GM19455 (cell line): Measurements from ENCODE around the gene CTDSPL.
"Not testable (repeated sequence)": the region's sequence is repeated elsewhere in the genome, so short reads cannot be mapped to it uniquely, and the experiment has no call there.

Experiments
- ATAC-seq: cut with Tn5 transposase; IDR thresholded peaks from one replicate; pipeline ENCODE4 v1.9.1; 2021; ENCODE audit not compliant: unreplicated experiment

Gene CTDSPL

DNA sequence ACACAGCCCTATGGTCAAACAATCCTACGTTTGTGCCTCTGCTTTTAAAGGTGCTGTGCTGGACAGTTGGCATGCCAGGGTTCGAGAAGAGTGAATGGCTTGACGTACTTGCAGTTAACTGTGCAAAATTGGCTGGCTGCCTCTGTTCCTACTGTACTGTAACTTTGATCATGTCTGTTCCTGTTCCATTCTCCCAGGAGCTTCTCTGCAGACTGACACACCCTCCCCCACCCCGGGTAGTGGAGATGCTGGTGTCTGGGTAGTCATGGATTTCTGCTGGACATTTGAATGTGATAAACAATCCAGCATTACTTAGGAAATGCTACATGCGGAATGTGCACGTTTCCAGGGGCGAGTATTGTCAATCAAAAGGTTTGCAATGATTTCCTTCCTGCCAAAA, 122.4 kb downstream of the CTDSPL start:
- no peak for ATAC-seq

DNA sequence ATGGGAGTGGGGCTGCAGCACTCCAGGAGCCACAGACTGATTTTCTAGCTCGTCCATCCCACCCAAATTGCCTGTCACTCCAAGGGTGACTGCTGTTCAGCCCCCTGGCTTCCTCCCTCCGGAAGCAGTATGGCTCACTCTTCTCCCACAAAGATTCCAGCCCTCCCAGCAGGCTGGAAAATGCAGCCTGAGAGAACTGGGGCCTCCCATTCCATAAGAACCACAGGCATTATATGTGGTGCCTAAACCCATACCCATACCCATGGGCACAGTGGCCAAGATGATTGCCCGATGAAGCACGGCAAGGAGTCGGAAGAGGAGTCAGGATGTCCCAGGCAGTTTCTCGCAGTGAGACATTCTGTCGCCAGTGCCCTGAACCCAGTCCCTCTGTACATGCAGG, 122.9 kb downstream of the CTDSPL start:
- no peak for ATAC-seq

- ATAC-seq: no peak
Observed at GRCh38 chr3:37985637-37986320, 124.1 kb downstream of the CTDSPL start.

GRCh38 chr3:37986479-37987314, 125.0 kb downstream of the CTDSPL start:
- ATAC-seq: no peak

DNA sequence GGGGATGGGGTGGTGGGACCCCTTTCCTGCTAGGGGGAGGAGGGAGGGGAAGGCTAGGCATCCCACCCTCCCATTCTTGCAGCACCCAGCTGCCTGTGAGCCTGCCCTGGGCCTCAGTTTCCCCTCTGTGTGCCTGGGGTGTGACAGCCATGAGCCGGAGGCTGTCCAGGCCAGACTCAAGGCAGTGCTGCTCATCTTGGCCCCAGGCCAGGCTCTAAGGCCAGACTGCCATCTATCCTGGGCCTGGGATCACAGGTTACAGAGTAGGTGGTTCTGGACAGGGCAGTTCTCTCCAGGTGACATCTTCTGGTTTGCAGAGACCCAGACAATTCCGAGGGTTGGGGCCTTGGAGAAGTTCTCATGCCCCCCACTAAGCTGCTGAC, 125.6 kb downstream of the CTDSPL start:
- ATAC-seq: no peak

DNA sequence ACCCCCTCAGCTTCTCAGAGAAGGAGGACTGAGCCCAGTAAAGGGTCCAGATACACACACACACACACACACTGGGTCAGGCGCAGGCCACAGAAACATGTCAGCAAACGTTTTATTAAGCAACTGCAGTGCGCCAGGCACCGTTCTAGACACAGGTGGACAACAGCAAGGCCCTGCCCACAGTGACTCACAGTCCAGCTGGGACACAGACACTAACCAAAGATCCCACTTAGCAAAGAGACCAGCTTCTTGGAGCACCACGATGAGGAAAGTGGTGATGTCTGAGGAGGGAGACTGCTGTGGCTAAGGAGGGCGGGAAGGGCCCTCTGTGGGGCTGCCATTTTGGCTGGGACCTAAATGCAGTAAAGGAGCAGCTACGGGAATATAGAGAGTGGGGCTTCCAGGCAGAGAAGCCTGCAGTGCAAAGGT, 126.1 kb downstream of the CTDSPL start:
- no peak for ATAC-seq

DNA sequence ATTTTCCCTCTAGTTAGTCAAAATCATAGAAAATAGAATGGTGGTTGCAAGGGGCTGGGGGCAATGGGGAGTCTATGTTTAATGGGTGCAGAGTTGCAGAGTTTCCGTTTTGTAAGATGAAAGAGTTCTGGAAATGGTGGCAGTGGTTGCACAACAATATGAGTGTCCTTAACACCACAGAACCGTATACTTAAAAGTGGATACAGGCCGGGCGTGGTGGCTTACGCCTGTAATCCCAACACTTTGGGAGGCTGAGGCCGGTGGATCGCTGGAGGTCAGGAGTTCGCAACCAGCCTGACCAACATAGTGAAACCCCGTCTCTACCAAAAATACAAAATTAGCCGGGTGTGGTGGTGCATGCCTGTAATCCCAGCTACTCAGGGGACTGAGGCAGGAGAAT, 126.7 kb downstream of the CTDSPL start:
- ATAC-seq: not testable (repeated sequence)

DNA sequence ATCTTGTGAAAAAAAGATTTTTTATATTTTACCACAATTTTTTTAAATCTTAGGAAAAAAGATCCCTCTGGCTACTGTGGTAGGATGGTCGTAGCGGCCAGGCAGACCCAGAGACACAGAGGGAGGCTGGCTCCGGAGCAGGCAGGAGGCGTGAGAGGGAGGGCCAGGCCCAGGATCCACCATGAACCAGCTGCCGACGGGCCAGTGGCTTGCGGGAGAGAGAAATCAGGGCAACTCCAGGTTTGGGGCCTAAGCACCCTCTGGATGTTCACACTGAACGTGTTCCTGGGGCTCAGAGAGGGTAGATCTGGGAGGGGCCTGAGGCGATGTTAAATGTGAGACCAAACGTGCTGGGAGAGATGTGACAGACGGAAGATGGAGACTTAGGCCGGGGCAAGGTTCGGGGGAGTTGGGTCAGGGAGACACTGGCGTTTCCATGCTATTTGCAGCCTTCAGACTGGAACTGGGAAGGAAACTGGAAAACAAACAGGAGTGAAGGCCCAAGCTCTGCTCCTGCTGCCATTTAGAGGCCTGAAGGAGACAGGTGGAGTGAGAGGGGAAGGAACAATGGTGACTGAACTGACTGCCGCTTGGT, 127.3 kb downstream of the CTDSPL start:
- ATAC-seq: no peak

DNA sequence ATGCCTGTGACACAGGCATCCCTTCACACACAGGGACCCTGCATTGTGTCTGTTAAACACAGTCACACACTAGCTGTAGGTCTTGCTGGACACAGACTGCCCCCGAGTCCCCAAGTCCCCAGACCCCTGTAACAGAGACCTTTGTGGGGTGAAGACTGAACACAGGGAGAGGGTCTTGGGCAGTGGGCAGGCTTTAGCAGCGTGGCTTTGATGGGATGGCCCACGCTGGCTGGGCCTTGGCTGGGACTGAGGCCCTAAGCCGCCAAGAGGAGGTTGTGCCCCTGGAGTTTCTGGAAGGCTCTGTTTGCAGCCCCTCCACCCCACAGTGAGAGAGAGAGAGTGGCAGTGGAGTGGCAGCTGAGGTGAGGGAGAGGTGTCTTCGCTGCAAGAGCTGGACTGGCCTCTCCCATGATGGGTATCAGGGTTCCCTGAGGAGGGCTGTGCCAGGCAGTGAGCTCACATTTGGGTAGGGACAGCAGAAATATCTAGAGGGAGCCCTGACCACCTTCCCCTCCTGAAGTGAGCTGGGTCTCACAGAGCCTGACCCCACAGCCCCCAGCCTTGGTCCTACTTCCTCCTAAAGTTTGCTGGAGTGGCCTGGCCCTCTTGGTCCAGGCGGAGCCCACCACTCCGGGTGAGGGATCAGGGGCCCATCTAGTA, 128.3 kb downstream of the CTDSPL start:
- ATAC-seq: no peak

GRCh38 chr3:37990527-37990926, 128.8 kb downstream of the CTDSPL start, which contains the start of gene VILL:
Gene VILL, plus strand, starts transcription at chr3:37990786. Its CDS starts 2,887 bp downstream, at chr3:37993673.
- no peak for ATAC-seq

DNA sequence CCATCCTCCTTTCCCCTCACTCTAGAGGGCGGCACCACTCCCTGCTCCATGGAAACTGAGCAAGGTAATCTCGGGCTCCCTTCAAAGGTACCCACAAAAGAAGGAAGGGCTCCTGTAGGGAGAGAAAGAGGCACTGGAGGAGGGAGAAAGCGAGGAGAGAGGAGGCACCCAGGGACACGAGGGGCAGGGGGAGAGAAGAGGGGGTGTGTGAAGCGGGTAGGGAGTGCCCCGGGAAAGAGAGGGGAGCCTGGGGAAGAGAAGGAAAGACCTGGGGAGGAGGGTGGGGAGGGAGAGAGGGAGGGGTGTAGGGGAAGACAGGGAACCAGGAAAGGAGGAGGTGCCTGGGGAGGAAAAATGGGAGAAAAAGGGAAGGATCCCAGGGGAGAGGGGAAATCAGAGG, 129.4 kb downstream of the CTDSPL start:
- ATAC-seq: no peak

GRCh38 chr3:37991823-37992222, 130.1 kb downstream of the CTDSPL start:
- ATAC-seq: no peak

DNA sequence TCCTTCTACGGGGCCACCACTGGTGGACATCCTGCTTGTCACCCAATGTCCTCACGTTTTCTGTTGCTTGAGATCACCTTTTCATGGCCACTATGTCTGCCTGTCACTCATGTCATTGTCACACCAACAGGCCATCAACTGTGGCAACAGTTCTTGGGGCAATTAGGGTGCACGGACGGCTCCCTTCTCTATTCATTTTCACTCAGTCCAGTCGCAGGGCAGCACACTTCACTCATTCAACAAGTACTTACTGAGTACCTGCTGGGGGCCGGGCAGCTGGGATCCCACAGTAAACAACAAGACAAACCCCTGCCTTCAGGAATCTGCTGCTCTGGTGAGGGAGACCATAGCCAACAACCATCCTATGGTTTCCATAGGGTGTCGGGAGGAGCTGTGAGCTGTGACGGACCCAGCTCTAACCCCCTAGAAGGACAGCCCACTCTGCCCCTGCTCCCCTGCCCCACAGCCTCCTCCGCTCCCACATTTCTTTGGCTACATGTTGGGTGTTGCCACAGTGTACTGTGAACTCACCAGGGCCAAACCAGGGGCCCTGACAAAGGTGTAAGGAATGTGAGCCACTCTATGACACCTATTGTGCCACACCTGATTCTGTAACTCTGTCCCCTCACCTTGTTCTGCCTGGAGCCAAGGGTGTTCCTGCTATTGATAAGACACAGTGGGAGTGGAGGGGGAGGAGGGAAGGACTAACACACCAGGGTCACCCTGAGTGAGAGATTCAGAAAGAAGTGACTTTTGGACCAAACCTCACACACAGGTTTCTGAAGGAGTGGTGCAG, 130.8 kb downstream of the CTDSPL start:
- no peak for ATAC-seq

GRCh38 chr3:37993067-37993455, 131.4 kb downstream of the CTDSPL start:
- ATAC-seq: no peak

DNA sequence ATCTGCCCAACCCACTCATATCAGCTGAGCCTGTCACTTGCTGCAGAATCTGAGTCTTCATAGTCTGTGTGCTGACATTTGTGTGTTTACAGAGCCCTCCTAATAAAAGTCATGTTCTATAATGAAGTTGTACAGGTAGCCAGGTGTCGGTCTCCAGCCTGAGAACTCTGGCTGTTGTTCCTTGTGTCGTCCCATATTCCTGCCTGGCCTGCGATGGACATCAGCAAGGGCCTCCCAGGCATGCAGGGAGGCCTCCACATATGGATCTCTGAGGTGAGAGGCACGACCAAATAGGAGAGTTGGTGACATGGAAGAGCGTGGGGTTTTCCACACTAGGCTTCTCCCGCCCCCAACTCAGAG, 131.8 kb downstream of the CTDSPL start:
- ATAC-seq: no peak

- ATAC-seq: peak; percentile 60
Observed at GRCh38 chr3:37993820-37994638, 132.3 kb downstream of the CTDSPL start.

GRCh38 chr3:37994639-37994972, 132.9 kb downstream of the CTDSPL start:
- no peak for ATAC-seq

- ATAC-seq: no peak
Observed at GRCh38 chr3:37995652-37996641, 134.3 kb downstream of the CTDSPL start.

DNA sequence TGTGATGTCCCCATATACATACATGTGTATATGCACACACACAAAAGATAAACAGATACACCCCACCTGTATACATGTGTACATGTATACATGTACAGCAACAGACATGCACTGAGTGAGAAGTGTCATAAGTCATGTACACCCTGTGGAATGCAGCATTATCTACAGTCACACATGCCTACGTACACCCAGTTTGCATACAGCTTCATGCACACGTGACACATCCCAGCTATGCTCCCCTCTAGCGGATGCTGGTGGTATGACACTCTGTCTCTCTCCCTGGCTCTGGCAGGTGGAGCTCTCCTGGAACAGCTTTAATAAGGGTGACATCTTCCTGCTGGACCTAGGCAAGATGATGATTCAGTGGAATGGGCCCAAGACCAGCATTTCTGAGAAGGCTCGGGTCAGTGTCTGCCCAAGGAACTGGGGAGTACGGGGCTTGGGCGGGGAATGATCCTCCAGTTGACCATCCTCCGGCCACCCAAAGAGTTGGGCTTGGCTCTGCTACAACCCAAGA, 135.2 kb downstream of the CTDSPL start:
- peak; percentile 50 for ATAC-seq
